B cell (primary cell): ENCODE data around the gene PGPEP1. TPM values are rescaled to one million over a fixed set of nuclear protein-coding genes. Genes with fewer than 3 reads are reported as not detected.
A peak's percentile ranks its signal among the peaks of the same experiment; 100 is the strongest.

Source experiments
- ATAC-seq: fragments of 200-7000 bp; cut with Tn5 transposase; one replicate; pipeline ENCODE4 v1.10.0; 2021; ENCODE audit warnings: low read depth, mild to moderate bottlenecking, moderate number of reproducible peaks, moderate library complexity
- CTCF ChIA-PET: fragments of 350-600 bp; sonication (Branson Sonifier 250); formaldehyde crosslinking; loops from one replicate; lab custom pipeline; 2021; ENCODE audit warnings: antibody characterized with exemption, inconsistent platforms; lab: Charles Lee
- POLR2A ChIA-PET: fragments of 350-600 bp; sonication (Branson Sonifier 250); formaldehyde crosslinking; loops from one replicate; lab custom pipeline; 2021; ENCODE audit warnings: antibody characterized with exemption; lab: Charles Lee
- DNase-seq: peaks from one replicate; pipeline ENCODE4 v3.0.0; 2013
- H2AFZ ChIP-seq: 2 replicates; pipeline ENCODE4 v1.6.1; 2012; ENCODE audit warnings: mild to moderate bottlenecking, low read depth, low read length; ENCODE audit not compliant: insufficient read depth, poor library complexity, severe bottlenecking
- H3K27ac ChIP-seq, 2 donors: 1 replicate in 1 of 2; 2 replicates in 1 of 2; pipeline ENCODE4 v1.5.1; 2012 to 2013; ENCODE audit warnings: low read length in 2 of 2, mild to moderate bottlenecking in 2 of 2, moderate library complexity in 1 of 2
- H3K27me3 ChIP-seq, 4 experiments: fragments of 200-600 bp in 1 of 4; sonication (generic) in 1 of 4; replicated peaks in 1 of 4; 1 replicate in 2 of 4; 2 replicates in 2 of 4; pipeline versions ENCODE4 v1.6.1 to v1.7.0; 2013 to 2016; ENCODE audit warnings: low read length in 3 of 4, mild to moderate bottlenecking in 2 of 4, mixed read lengths in 1 of 4, moderate library complexity in 1 of 4; ENCODE audit not compliant: insufficient read depth in 4 of 4, control insufficient read depth in 3 of 4; ENCODE audit errors: control extremely low read depth in 1 of 4
- H3K36me3 ChIP-seq, 2 experiments: replicated peaks in 1 of 2; 1 replicate in 1 of 2; 2 replicates in 1 of 2; pipeline versions ENCODE4 v1.6.1 to v1.7.1; 2013; ENCODE audit warnings: low read length in 1 of 2; ENCODE audit not compliant: insufficient read depth in 2 of 2, control insufficient read depth in 1 of 2; ENCODE audit errors: control extremely low read depth in 1 of 2, extremely low read depth in 1 of 2
- H3K4me1 ChIP-seq, 2 donors: fragments of 200-600 bp in 1 of 2; sonication (generic) in 1 of 2; 1 replicate in 1 of 2; 2 replicates in 1 of 2; pipeline versions ENCODE4 v1.5.1 to v1.6.1; 2013 to 2017; ENCODE audit warnings: low read length in 2 of 2; ENCODE audit not compliant: control insufficient read depth in 2 of 2, insufficient read depth in 2 of 2
- H3K4me2 ChIP-seq: replicated peaks from 2 replicates; pipeline ENCODE3; 2012; ENCODE audit warnings: mild to moderate bottlenecking, low read depth, low read length; ENCODE audit not compliant: poor library complexity, severe bottlenecking
- H3K4me3 ChIP-seq, 5 experiments: fragments of 200-600 bp in 1 of 5; sonication (generic) in 1 of 5; 1 replicate in 3 of 5; 2 replicates in 2 of 5; pipeline versions ENCODE4 v1.5.1 to v1.7.0; 2011 to 2016; ENCODE audit warnings: low read length in 4 of 5, mild to moderate bottlenecking in 4 of 5, low read depth in 2 of 5, control low read depth in 1 of 5, moderate library complexity in 1 of 5; ENCODE audit not compliant: insufficient read depth in 1 of 5; ENCODE audit errors: control extremely low read depth in 1 of 5, extremely low read depth in 1 of 5
- H3K79me2 ChIP-seq: fragments of 200-600 bp; sonication (generic); one replicate; pipeline ENCODE4 v1.6.0; 2016; ENCODE audit warnings: low read length; ENCODE audit not compliant: control insufficient read depth, insufficient read depth
- H3K9ac ChIP-seq: fragments of 200-600 bp; sonication (generic); 2 replicates; pipeline ENCODE4 v1.6.1; 2017; ENCODE audit warnings: mild to moderate bottlenecking, low read length, moderate library complexity
- H3K9me3 ChIP-seq, 3 donors: one replicate each; pipeline versions ENCODE4 v1.6.1 to v1.7.1; 2013; ENCODE audit warnings: low read length in 2 of 3; ENCODE audit not compliant: control insufficient read depth in 2 of 3, insufficient read depth in 1 of 3; ENCODE audit errors: control extremely low read depth in 1 of 3
- H4K20me1 ChIP-seq: 2 replicates; pipeline ENCODE4 v1.6.0; 2012; ENCODE audit warnings: mild to moderate bottlenecking, low read length; ENCODE audit not compliant: insufficient read depth, control insufficient read depth, poor library complexity, severe bottlenecking
- H3K27ac Mint-ChIP-seq: one replicate; pipeline ENCODE4 v1.8.0; 2021; ENCODE audit warnings: mixed read lengths
- H3K27me3 Mint-ChIP-seq: one replicate; pipeline ENCODE4 v1.8.0; 2021; ENCODE audit warnings: mixed read lengths
- H3K4me1 Mint-ChIP-seq: one replicate; pipeline ENCODE4 v1.8.0; 2021; ENCODE audit warnings: mixed read lengths
- H3K4me3 Mint-ChIP-seq: one replicate; pipeline ENCODE4 v1.8.0; 2021; ENCODE audit warnings: mixed read lengths
- H3K9me3 Mint-ChIP-seq: one replicate; pipeline ENCODE4 v1.8.0; 2022; ENCODE audit warnings: mixed read lengths; ENCODE audit not compliant: insufficient read depth
- EZH2 ChIP-seq: IDR thresholded peaks from 2 replicates; pipeline ENCODE4 v1.6.1; 2012; ENCODE audit warnings: borderline replicate concordance, low read depth, mild to moderate bottlenecking, moderate library complexity, low read length; ENCODE audit not compliant: insufficient read depth, poor library complexity, severe bottlenecking
- WGBS: methylation state at CpG from one replicate; pipeline ENCODE4 v1.1.5; 2013; ENCODE audit warnings: missing lambda C conversion rate; ENCODE audit not compliant: insufficient coverage; 5-methylcytosine and 5-hydroxymethylcytosine counted together
- intact Hi-C: fragments of 100-400 bp; cut with micrococcal nuclease; formaldehyde crosslinking; loops from one replicate; pipeline ENCODE4 v1.10.0; 2022
- polyA plus RNA-seq: library from polyadenylated mRNA; depleted of rRNA; stranded (reverse); fragments of >200 nt; gene quantifications from 2 replicates; pipeline ENCODE4 v1.2.3, GENCODE V29; 2012
- total RNA-seq, 2 donors: library from RNA; stranded (reverse); fragments of 120-200 nt in 1 of 2; gene quantifications; 1 replicate in 1 of 2; 2 replicates in 1 of 2; pipeline versions ENCODE4 v1.2.3 to v1.2.4, GENCODE V29; 2013 to 2022
- TF ChIP-seq, protein P1 (sequence below): fragments of 200-600 bp; IDR thresholded peaks from one replicate; pipeline ENCODE4 v1.8.0; 2022; ENCODE audit warnings: antibody characterized with exemption, mild to moderate bottlenecking

Gene PGPEP1
- total and polyA plus RNA-seq, 2 donors (not counting 1 experiment from before 2014, with no cell fraction given): 17.6 to 20.9 TPM

DNA sequence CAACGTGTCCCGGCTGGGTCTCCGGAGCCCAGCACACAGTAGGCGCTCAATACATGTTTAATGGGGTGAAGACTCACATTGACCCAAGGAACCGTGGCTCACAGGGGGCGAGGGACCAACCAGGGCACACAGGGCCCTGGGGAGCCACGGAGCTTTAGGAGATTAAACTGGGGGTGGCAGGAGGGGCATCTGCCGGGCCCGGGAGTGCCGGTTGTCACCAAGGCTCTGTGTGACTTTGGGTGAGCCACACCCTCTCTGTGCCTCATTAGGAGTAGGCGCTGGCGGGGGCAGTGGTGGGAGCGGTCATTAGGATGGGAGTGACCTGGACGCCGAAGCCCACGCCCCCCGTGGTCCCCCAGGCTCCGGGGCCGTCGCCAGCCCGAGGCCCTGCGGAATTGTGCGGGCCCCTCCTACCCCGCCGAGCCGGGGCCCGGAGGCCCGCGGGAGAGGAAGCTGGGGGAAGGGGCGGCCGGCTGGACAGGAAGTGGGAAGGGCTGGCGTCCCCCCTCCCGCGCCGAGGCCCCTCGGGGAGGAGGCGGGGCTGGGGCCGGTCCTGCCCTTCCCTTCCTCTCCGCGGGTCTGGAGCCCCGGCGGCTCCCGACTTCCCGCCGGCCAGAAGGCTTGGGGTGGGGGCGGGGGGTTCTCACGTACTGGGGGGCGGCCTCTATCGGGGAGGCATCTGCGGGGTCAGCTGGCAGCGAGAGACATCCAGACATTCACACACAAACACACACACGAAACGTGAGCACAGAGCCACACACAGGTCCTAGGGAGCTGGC lies 77.0 kb downstream of the PGPEP1 start:
- no peaks in the 10 kb centered on the region for H3K36me3 ChIP-seq
- H3K4me3 Mint-ChIP-seq: peak overlapping the region; percentile 85
- peaks cover 60% of the 10 kb centered on the region for H3K4me1 Mint-ChIP-seq
- H3K4me2 ChIP-seq: peak overlapping the region; percentile 97
- peaks cover 41% of the 10 kb centered on the region for H3K27me3 Mint-ChIP-seq
- ATAC-seq (no peak), DNase-seq (peak; percentile 68)
- H3K4me1 ChIP-seq: peaks cover 63 to 69% of the 10 kb centered on the region in 2 donors
- no peaks in the 10 kb centered on the region for H3K9me3 Mint-ChIP-seq
- H3K9ac ChIP-seq: peak overlapping the region; percentile 39
- no peak overlapping the region for H3K27ac ChIP-seq
- peak overlapping the region in 4 of 5 experiments; percentile 2 to 67 (median 28) for H3K4me3 ChIP-seq
- CTCF ChIA-PET: interaction anchor here (1.0 to 9.3 kb wide), 5 partner anchors 8 to 138 kb away, joined by 3 to 196 read pairs (median 10); partner anchors contain the start of genes GDF15 and LSM4
- peaks cover 38% of the 10 kb centered on the region for H4K20me1 ChIP-seq
- peaks cover 13% of the 10 kb centered on the region for H3K79me2 ChIP-seq
- peak overlapping the region; percentile 70 for H3K27ac Mint-ChIP-seq
- POLR2A ChIA-PET: interaction anchor here (0.5 to 1.1 kb wide), 6 partner anchors 20 to 1325 kb away, joined by 3 to 7 read pairs (median 3); partner anchors contain the start of gene LRRC25
- peak; percentile 55 for TF ChIP-seq EZH2
- TF ChIP-seq, protein P1, sequence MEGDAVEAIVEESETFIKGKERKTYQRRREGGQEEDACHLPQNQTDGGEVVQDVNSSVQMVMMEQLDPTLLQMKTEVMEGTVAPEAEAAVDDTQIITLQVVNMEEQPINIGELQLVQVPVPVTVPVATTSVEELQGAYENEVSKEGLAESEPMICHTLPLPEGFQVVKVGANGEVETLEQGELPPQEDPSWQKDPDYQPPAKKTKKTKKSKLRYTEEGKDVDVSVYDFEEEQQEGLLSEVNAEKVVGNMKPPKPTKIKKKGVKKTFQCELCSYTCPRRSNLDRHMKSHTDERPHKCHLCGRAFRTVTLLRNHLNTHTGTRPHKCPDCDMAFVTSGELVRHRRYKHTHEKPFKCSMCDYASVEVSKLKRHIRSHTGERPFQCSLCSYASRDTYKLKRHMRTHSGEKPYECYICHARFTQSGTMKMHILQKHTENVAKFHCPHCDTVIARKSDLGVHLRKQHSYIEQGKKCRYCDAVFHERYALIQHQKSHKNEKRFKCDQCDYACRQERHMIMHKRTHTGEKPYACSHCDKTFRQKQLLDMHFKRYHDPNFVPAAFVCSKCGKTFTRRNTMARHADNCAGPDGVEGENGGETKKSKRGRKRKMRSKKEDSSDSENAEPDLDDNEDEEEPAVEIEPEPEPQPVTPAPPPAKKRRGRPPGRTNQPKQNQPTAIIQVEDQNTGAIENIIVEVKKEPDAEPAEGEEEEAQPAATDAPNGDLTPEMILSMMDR: no peak
- intact Hi-C loops: no loop called here
- H2AFZ ChIP-seq: no peak overlapping the region
- WGBS: under 1% methylated on average over 44 of the region's 53 CpGs
- H3K9me3 ChIP-seq: peaks cover 0 to 28% (median 0%) of the 10 kb centered on the region in 3 donors
- peaks cover 0 to 60% (median 34%) of the 10 kb centered on the region in 4 experiments for H3K27me3 ChIP-seq
